A549 (cell line): ENCODE measurements around the gene TBC1D2B.

ENCODE experiments used
- CBX2 ChIP-seq: fragments of 200-600 bp; sonication (generic); IDR thresholded peaks from 2 replicates; pipeline ENCODE4 v1.6.1; 2016; ENCODE audit warnings: low read depth, mild to moderate bottlenecking, borderline replicate concordance
- RFX5 ChIP-seq: fragments of 450-650 bp; IDR thresholded peaks from 2 replicates; pipeline ENCODE4 v1.7.1; 2014; ENCODE audit warnings: antibody characterized with exemption, mild to moderate bottlenecking, moderate library complexity
- TF ChIP-seq, protein P1 (sequence below): fragments of >200 bp; sonication (Bioruptor Twin); formaldehyde crosslinking; IDR thresholded peaks from 3 replicates; pipeline ENCODE4 v1.5.1; 2016

DNA sequence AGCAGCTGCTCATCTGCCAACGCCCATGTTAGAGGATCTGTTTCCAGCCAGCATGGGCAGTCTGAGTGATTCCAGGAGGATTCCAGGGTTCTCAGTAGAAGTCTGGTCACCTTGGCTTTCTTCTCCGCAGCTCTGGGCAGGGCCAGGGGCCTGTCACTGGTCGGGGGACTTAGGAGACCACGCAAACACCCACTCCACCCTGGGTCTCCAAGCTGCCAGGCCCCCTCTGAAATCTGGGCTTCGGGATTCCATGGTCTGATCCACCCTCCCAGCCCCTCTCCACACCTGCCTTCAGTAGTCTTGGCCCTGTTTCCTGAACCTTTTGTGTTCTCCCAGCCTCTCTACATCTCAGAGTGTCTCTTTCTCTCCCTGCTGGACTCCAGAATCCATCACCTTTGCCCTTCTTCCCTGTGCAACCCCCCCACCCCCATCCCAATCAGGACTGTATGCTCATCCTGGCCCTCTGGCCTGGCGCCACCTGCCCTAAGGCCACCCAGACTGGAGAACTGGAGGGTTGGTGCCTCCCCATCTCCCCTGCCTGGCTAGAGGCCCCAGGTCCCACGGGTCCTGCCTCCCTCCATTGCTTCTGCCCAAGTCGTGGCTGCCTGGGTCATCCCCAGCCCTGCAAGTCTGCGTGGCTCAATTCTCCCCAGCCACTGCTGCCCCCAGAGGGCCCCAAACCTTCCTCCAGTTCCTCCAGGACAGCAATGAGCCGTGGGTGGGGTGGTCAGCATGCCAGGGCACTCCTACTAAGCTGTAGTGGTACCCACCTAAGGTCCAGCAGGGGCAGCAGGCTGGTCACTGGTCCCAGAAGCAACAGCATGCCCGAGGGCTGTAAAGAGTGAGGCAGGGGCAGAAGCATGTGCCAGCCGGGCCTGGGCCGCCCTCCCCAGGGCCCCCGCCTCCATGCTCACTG, 102.8 kb downstream of the TBC1D2B start:
- no peak for TF ChIP-seq RFX5
- TF ChIP-seq, protein P1, sequence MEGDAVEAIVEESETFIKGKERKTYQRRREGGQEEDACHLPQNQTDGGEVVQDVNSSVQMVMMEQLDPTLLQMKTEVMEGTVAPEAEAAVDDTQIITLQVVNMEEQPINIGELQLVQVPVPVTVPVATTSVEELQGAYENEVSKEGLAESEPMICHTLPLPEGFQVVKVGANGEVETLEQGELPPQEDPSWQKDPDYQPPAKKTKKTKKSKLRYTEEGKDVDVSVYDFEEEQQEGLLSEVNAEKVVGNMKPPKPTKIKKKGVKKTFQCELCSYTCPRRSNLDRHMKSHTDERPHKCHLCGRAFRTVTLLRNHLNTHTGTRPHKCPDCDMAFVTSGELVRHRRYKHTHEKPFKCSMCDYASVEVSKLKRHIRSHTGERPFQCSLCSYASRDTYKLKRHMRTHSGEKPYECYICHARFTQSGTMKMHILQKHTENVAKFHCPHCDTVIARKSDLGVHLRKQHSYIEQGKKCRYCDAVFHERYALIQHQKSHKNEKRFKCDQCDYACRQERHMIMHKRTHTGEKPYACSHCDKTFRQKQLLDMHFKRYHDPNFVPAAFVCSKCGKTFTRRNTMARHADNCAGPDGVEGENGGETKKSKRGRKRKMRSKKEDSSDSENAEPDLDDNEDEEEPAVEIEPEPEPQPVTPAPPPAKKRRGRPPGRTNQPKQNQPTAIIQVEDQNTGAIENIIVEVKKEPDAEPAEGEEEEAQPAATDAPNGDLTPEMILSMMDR, result no peak
- no peak for TF ChIP-seq CBX2
